Stomach (tissue), 9 donors: Measurements from ENCODE around the gene ABLIM2. TPM values are rescaled to one million over a fixed set of nuclear protein-coding genes. Genes with fewer than 3 reads are reported as not detected.

Experiments
- DNase-seq, 2 donors: peaks; one replicate each; pipeline versions ENCODE4 v3.0.0 to v3.0.0-alpha.2; 2013 to 2019
- H3K27ac ChIP-seq, 5 donors: fragments of 200-600 bp in 4 of 5; sonication (generic) in 4 of 5; one replicate each; pipeline ENCODE4 v1.5.1; 2013 to 2019; ENCODE audit warnings: mild to moderate bottlenecking in 1 of 5, moderate library complexity in 1 of 5
- H3K27me3 ChIP-seq, 3 donors: fragments of 200-600 bp; sonication (generic); one replicate each; pipeline ENCODE4 v1.5.1; 2017 to 2019; ENCODE audit warnings: mixed run types in 1 of 3
- H3K36me3 ChIP-seq, 4 donors: fragments of 200-600 bp; sonication (generic); 1 replicate in 3 of 4; 2 replicates in 1 of 4; pipeline ENCODE4 v1.5.1; 2016 to 2019
- H3K4me1 ChIP-seq, 4 donors: fragments of 200-600 bp; sonication (generic); one replicate each; pipeline ENCODE4 v1.5.1; 2016 to 2019
- H3K4me3 ChIP-seq, 4 donors: fragments of 200-600 bp; sonication (generic) in 3 of 4; one replicate each; pipeline ENCODE4 v1.5.1; 2016 to 2019; ENCODE audit warnings: mild to moderate bottlenecking in 1 of 4
- H3K9me3 ChIP-seq, 4 donors: fragments of 200-600 bp; sonication (generic); one replicate each; pipeline ENCODE4 v1.5.1; 2016 to 2019
- EP300 ChIP-seq: sonication (generic); formaldehyde crosslinking; IDR thresholded peaks from one replicate; pipeline ENCODE4 v1.6.1; 2017; ENCODE audit warnings: antibody characterized with exemption
- POLR2A ChIP-seq, 4 donors: fragments of 450-650 bp; IDR thresholded peaks; one replicate each; pipeline ENCODE4 v1.6.1; 2016; ENCODE audit warnings: antibody characterized with exemption in 4 of 4, control low read depth in 2 of 4, mild to moderate bottlenecking in 1 of 4, moderate library complexity in 1 of 4
- POLR2AphosphoS5 ChIP-seq, 3 donors: sonication (generic); formaldehyde crosslinking; IDR thresholded peaks; one replicate each; pipeline ENCODE4 v1.6.1; 2016; ENCODE audit warnings: antibody characterized with exemption in 3 of 3
- WGBS, 5 donors: extraction: QIAGEN DNeasy Blood & Tissue Kit in 3 of 5; methylation state at CpG; one replicate each; pipeline versions ENCODE4 v1.1.5 to v1.1.7; 2013 to 2018; 5-methylcytosine and 5-hydroxymethylcytosine counted together
- intact Hi-C: fragments of 100-400 bp; cut with DNase I; formaldehyde crosslinking; loops from one replicate; pipeline ENCODE4 v1.15.1; 2023; ENCODE audit warnings: low total_unique reads
- polyA plus RNA-seq, 3 donors: library from polyadenylated mRNA; stranded (reverse); fragments of 200-250 nt; gene quantifications; one replicate each; pipeline ENCODE4 v1.2.3, GENCODE V29; 2013
- total RNA-seq, 5 donors: library from RNA; depleted of rRNA; stranded (reverse); fragments of >200 nt; gene quantifications; one replicate each; pipeline versions ENCODE4 v1.1.0 to v1.2.3, GENCODE V29; 2014 to 2016
- TF ChIP-seq, protein P1 (sequence below), 7 experiments: fragments of 450-650 bp in 4 of 7; fragments of 200-600 bp in 3 of 7; sonication (generic) in 3 of 7; IDR thresholded peaks; one replicate each; pipeline ENCODE4 v1.5.1; 2016 to 2019; ENCODE audit warnings: antibody characterized with exemption in 7 of 7, control low read depth in 2 of 7, mild to moderate bottlenecking in 1 of 7
- donor health status: healthy with polysubstance abuse.
- donor health status: Bipolar disorder and iron deficiency.
- donor health status: healthy.

The ABLIM2 gene
- total and polyA plus RNA-seq, 8 donors, result 2.3 to 28.0 (median 5.5) TPM

DNA sequence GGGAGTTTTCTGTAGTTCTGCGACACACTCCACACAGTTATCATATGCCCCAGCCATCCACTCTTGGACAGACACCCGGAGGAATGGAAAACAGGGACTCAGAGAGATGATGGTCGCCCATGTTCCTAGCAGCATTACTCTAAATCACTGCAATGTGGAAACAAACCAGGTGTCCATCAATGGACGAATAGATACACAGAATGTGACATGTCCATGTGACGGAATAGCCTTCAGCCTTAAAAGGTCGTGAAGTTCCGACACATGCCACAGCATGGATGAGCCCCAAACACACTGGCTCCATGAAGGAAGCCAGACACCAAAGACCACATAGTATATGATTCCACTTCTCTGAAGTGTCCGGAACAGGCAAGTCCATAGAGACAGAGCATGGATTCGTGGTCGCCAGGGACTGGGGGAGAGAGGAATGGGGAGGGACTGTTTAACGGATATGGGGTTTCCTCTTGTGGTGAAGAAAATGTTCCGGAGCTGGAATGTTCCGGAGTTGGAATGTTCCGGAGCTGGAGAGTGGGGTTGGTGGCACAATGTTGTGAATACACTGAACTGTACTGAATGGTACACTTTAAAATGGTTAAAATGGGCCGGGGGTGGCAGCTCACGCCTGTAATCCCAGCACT is 190.2 kb downstream of the ABLIM2 start:
- no peaks in the 10 kb centered on the region for H3K27me3 ChIP-seq
- no peak for TF ChIP-seq POLR2AphosphoS5 (IDR thresholded peaks at IDR 0.05)
- no peak for TF ChIP-seq EP300
- TF ChIP-seq, protein P1, sequence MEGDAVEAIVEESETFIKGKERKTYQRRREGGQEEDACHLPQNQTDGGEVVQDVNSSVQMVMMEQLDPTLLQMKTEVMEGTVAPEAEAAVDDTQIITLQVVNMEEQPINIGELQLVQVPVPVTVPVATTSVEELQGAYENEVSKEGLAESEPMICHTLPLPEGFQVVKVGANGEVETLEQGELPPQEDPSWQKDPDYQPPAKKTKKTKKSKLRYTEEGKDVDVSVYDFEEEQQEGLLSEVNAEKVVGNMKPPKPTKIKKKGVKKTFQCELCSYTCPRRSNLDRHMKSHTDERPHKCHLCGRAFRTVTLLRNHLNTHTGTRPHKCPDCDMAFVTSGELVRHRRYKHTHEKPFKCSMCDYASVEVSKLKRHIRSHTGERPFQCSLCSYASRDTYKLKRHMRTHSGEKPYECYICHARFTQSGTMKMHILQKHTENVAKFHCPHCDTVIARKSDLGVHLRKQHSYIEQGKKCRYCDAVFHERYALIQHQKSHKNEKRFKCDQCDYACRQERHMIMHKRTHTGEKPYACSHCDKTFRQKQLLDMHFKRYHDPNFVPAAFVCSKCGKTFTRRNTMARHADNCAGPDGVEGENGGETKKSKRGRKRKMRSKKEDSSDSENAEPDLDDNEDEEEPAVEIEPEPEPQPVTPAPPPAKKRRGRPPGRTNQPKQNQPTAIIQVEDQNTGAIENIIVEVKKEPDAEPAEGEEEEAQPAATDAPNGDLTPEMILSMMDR (IDR thresholded peaks at IDR 0.05), result no peak
- TF ChIP-seq POLR2A (IDR thresholded peaks at IDR 0.05), result no peak
- WGBS, 5 donors, result 70 to 81% (median 79%) methylated on average over 16 of the region's 16 CpGs
- no peaks in the 10 kb centered on the region for H3K9me3 ChIP-seq
- DNase-seq, result no peak
- H3K4me3 ChIP-seq, result no peak overlapping the region
- H3K36me3 ChIP-seq, result no peaks in the 10 kb centered on the region
- peaks cover 19 to 59% (median 28%) of the 10 kb centered on the region in 4 donors for H3K4me1 ChIP-seq
- peak overlapping the region in 4 of 5 donors; percentile 52 to 82 (median 65) for H3K27ac ChIP-seq
- intact Hi-C loops, result no loop called here

DNA sequence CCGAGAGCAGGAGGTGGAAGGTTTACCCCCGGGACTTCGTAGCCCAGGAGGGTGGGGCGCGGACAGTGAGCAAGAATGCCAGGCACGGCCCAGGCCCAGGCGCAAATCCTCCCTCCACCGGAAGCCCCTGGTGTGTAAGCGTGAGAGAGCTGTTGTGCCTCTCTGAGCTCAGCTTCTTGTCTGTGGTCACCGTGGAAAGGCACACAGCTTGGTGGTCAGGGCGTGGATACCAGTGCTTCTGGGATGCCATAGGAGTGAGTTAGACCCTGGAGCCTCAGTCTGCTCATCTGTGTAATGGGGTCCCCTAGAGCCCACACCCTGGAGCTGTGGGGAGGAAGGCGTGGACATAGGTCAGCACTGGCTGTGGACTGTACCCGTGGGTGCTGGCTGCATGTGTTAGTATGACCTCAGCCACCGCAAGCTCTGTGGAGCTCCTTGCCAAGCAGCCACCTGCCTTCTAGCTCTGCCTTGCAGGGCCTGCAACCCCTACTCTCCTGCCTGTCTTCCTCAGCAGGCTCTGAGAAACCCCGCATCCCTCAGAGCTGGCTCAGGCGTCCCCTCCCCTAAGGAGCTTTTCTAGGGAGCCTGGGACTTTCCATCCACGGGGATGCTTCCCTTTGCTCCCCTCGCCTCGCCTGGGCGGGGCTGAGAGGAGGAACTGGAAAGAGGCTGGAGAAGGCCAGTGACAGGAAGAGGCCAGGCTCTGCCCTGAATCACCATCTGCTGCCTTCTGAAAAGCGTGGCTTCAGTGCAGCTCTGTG is 190.9 kb downstream of the ABLIM2 start:
- Histone ChIP-seq H3K9me3 (no peaks in the 10 kb centered on the region), H3K36me3 (no peaks in the 10 kb centered on the region), H3K27me3 (no peaks in the 10 kb centered on the region), H3K4me1 (peaks cover 19 to 58% (median 28%) of the 10 kb centered on the region in 4 donors), H3K4me3 (no peak overlapping the region), H3K27ac (peak overlapping the region in 3 of 5 donors; percentile 52 to 73 (median 57))
- peak in 1 of 2 donors; percentile 64 for DNase-seq
- TF ChIP-seq POLR2AphosphoS5 (IDR thresholded peaks at IDR 0.05), result no peak
- TF ChIP-seq, protein P1 (IDR thresholded peaks at IDR 0.05), result no peak
- WGBS, 5 donors, result 71 to 78% (median 73%) methylated on average over 17 to 21 of the region's 21 CpGs
- intact Hi-C loops, result no loop called here

DNA sequence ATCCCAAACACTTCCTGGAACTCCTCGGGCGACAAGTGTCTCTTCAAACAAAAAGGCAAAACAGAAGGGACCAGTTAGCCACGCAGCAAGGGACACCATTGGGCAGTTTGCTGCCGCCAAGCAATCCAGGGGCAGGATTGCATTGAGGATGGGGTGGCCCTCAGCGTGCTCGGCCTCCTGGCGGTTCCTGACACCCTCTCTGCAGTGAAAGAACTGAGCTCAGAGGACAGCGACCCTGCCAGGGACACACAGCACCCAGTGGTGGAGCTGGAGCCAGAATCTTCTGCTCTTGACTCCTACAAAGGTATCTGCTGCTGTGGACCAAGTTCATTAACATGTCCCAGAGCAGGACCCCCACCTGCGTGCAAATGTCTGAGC is 191.6 kb downstream of the ABLIM2 start:
- Histone ChIP-seq H3K4me3 (no peak overlapping the region), H3K36me3 (no peaks in the 10 kb centered on the region), H3K4me1 (peaks cover 19 to 51% (median 25%) of the 10 kb centered on the region in 4 donors), H3K27me3 (no peaks in the 10 kb centered on the region), H3K9me3 (no peaks in the 10 kb centered on the region), H3K27ac (no peak overlapping the region)
- 76 to 88% (median 82%) methylated on average over 6 to 9 of the region's 9 CpGs for WGBS, 5 donors
- no peak for DNase-seq
- TF ChIP-seq POLR2A (IDR thresholded peaks at IDR 0.05) (no peak), EP300 (no peak), POLR2AphosphoS5 (IDR thresholded peaks at IDR 0.05) (no peak)
- TF ChIP-seq, protein P1 (IDR thresholded peaks at IDR 0.05), result no peak
- intact Hi-C loops, result no loop called here

DNA sequence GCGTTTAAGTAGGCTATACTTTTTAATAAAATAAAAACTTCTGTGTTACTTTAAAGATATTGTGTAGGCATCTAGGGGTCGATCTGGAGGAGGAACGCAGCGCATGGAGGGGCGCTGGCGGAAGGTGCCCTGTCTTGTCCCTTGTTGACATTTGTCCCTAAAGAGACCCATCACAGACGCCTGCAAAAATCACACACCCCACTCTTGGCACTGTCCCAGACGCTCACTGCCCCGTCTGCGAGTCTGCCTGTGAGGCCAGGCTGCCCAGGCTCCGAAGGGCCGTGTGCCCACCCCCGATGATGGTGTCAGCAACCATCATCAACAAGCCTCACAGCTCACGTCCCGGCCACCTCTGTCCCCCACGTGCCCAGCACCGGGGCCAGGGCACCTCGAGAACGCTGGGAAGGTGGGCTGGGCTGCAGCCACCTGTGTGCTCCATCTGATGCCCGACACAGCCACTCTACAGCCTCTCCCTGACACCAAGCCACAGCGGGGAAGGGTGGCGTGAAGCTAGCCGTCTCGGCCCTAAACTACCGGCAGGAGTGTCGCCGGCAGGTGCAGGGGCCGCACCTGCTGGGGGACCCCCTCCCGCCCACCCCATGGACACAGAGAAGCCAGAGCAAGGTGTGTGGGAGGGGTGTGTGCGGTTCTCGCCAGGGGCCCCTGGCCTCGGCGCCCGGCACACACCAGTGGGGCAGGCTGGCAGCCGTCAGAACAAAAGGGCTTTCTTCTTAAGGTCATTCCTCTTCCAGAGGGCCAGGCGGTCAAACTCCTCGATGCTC is 192.1 kb downstream of the ABLIM2 start:
- Histone ChIP-seq H3K4me1 (peaks cover 19 to 48% (median 23%) of the 10 kb centered on the region in 4 donors), H3K27me3 (no peaks in the 10 kb centered on the region), H3K36me3 (no peaks in the 10 kb centered on the region), H3K9me3 (no peaks in the 10 kb centered on the region), H3K27ac (no peak overlapping the region), H3K4me3 (no peak overlapping the region)
- TF ChIP-seq EP300, result no peak
- 76 to 84% (median 79%) methylated on average over 21 to 37 of the region's 37 CpGs for WGBS, 5 donors
- DNase-seq, result no peak
- intact Hi-C loops, result no loop called here
